GM12878 (cell line): Measurements from ENCODE around the gene PAK2. TPM values are rescaled to one million over a fixed set of nuclear protein-coding genes. Genes with fewer than 3 reads are reported as not detected.

Source experiments
- ATF3 ChIP-seq: IDR thresholded peaks from 2 replicates; pipeline ENCODE4 v1.6.1; 2011; ENCODE audit warnings: low read depth, mild to moderate bottlenecking, low read length, moderate library complexity, borderline replicate concordance; ENCODE audit errors: extremely low read depth
- BCLAF1 ChIP-seq: fragments of 450-650 bp; IDR thresholded peaks from 2 replicates; pipeline ENCODE4 v1.6.1; 2017; ENCODE audit warnings: antibody characterized with exemption, mild to moderate bottlenecking, moderate library complexity
- BHLHE40 ChIP-seq, 2 experiments: fragments of 450-650 bp in 1 of 2; IDR thresholded peaks; 2 replicates each; pipeline ENCODE4 v1.6.1; 2011 to 2017; ENCODE audit warnings: low read depth in 2 of 2, borderline replicate concordance in 1 of 2, improper control_type of control experiment in 1 of 2, low read length in 1 of 2, mild to moderate bottlenecking in 1 of 2
- EED ChIP-seq: sonication (generic); IDR thresholded peaks from 2 replicates; pipeline ENCODE4 v1.6.1; 2016; ENCODE audit warnings: antibody characterized with exemption, low read depth
- EP300 ChIP-seq, 2 experiments: fragments of 150-350 bp in 1 of 2; IDR thresholded peaks; 2 replicates each; pipeline ENCODE4 v1.6.1; 2011 to 2012; ENCODE audit warnings: low read depth in 2 of 2, low read length in 2 of 2, borderline replicate concordance in 1 of 2, improper control_type of control experiment in 1 of 2, inconsistent platforms in 1 of 2; ENCODE audit not compliant: control insufficient read depth in 1 of 2
- ETV6 ChIP-seq, 2 experiments: fragments of 450-650 bp in 1 of 2; IDR thresholded peaks in 1 of 2; conservative IDR thresholded peaks in 1 of 2; 2 replicates each; pipeline ENCODE4 v1.6.1; 2014; ENCODE audit warnings: antibody characterized with exemption in 1 of 2, borderline replicate concordance in 1 of 2, low read depth in 1 of 2, mild to moderate bottlenecking in 1 of 2, moderate library complexity in 1 of 2
- FOXM1 ChIP-seq: IDR thresholded peaks from 2 replicates; pipeline ENCODE4 v1.6.1; 2012; ENCODE audit warnings: low read depth, mild to moderate bottlenecking, inconsistent platforms, low read length, moderate library complexity
- HDGF ChIP-seq: fragments of 450-650 bp; IDR thresholded peaks from 2 replicates; pipeline ENCODE4 v1.6.1; 2016; ENCODE audit warnings: antibody characterized with exemption
- IRF5 ChIP-seq: fragments of 450-650 bp; IDR thresholded peaks from 2 replicates; pipeline ENCODE4 v1.6.1; 2017; ENCODE audit warnings: borderline replicate concordance
- MXI1 ChIP-seq: fragments of 150-350 bp; IDR thresholded peaks from 2 replicates; pipeline ENCODE4 v1.6.1; 2011; ENCODE audit warnings: low read depth, mild to moderate bottlenecking, inconsistent platforms, low read length, improper control_type of control experiment
- NKRF ChIP-seq: fragments of 450-650 bp; conservative IDR thresholded peaks from 2 replicates; pipeline ENCODE4 v1.6.1; 2017; ENCODE audit warnings: mild to moderate bottlenecking, moderate library complexity
- NR2F1 ChIP-seq: fragments of 450-650 bp; conservative IDR thresholded peaks from 2 replicates; pipeline ENCODE4 v1.6.1; 2017; ENCODE audit warnings: mild to moderate bottlenecking
- PAX5 ChIP-seq: IDR thresholded peaks from 2 replicates; pipeline ENCODE4 v1.6.1; 2011; ENCODE audit warnings: low read depth, low read length, borderline replicate concordance
- RELB ChIP-seq: fragments of 450-650 bp; IDR thresholded peaks from 2 replicates; pipeline ENCODE4 v1.6.1; 2017; ENCODE audit warnings: low read depth, mild to moderate bottlenecking, moderate library complexity
- RFX5 ChIP-seq: IDR thresholded peaks from 2 replicates; pipeline ENCODE4 v1.6.1; 2011; ENCODE audit warnings: low read depth, low read length, improper control_type of control experiment
- YY1 ChIP-seq: IDR thresholded peaks from 2 replicates; pipeline ENCODE4 v1.6.1; 2011; ENCODE audit warnings: low read depth, mild to moderate bottlenecking, low read length
- polyA plus RNA-seq, 11 experiments: library from polyadenylated mRNA; depleted of rRNA in 4 of 11; unstranded in 6 of 11; stranded (reverse) in 5 of 11; fragments of >200 nt; fragmentation: Nextera tagmentation in 4 of 11; fragmentation: Illumina TruSeq in 1 of 11; extraction: Ambion mirVana in 4 of 11; extraction: Trizol in 1 of 11; gene quantifications; 1 replicate in 1 of 11; 2 replicates in 10 of 11; pipeline versions ENCODE4 v1.2.1 to v1.2.3, GENCODE V29; 2011 to 2016; ENCODE audit warnings: inconsistent platforms in 2 of 11, missing spikeins in 2 of 11, low read depth in 1 of 11
- total RNA-seq, 4 experiments: library from RNA; depleted of rRNA in 3 of 4; stranded (reverse); fragments of >200 nt in 3 of 4; fragmentation: Illumina TruSeq in 1 of 4; extraction: Trizol in 1 of 4; gene quantifications; 2 replicates each; pipeline versions ENCODE4 v1.2.1 to v1.2.3, GENCODE V29; 2013 to 2021

Gene PAK2
- total and polyA plus RNA-seq, 10 of the 15 experiments (the other 5 are each of a cell fraction or from before 2014, with no cell fraction given) = 9.0 to 59.1 (median 27.0) TPM

GRCh38 chr3:196740481-196741248 lies 1.0 kb downstream of the PAK2 start (continued):
- TF ChIP-seq FOXM1 = no peak
- no peak for TF ChIP-seq EED
- TF ChIP-seq EP300 (IDR thresholded peaks at IDR 0.05; ENCODE audit: borderline replicate concordance in 1 of 2, control insufficient read depth in 1 of 2, low read depth in 2 of 2, low read length in 2 of 2) = no peak
- TF ChIP-seq RELB = no peak; the same call in none of the 2 replicates
- TF ChIP-seq BHLHE40 (IDR thresholded peaks at IDR 0.05; ENCODE audit: borderline replicate concordance in 1 of 2, low read depth in 2 of 2, low read length in 1 of 2) = peak; percentile 76
- TF ChIP-seq PAX5 = no peak
- no peak for TF ChIP-seq ATF3
- no peak for TF ChIP-seq BCLAF1
- TF ChIP-seq YY1 = no peak
- TF ChIP-seq ETV6 (conservative IDR thresholded peaks at IDR 0.05 in 1 of 2, IDR thresholded peaks at IDR 0.05 in 1 of 2; ENCODE audit: borderline replicate concordance in 1 of 2, low read depth in 1 of 2) = no peak
- TF ChIP-seq IRF5 = no peak
- 0 out of 2 replicates have a peak, but pooled peaks have one; percentile 27 for TF ChIP-seq HDGF
- no peak for TF ChIP-seq NR2F1
- TF ChIP-seq NKRF = 0 out of 2 replicates have a peak, but pooled peaks have one; percentile 7
- TF ChIP-seq MXI1 = peak; percentile 60; the same call in 1 of the 2 replicates
- no peak for TF ChIP-seq RFX5
